ENCODE measurements around the gene TINCR. TPM values are rescaled to one million over a fixed set of nuclear protein-coding genes. Genes with fewer than 3 reads are reported as not detected.

TINCR gene
- total RNA-seq, 1 experiment from 2014 or later, result 0.17 TPM

GRCh38 chr19:5607318-5608275 lies 39.8 kb upstream of the TINCR start:
- Mint-ChIP-seq H3K4me3 (no peak overlapping the region), H3K9me3 (no peaks in the 10 kb centered on the region), H3K27me3 (ENCODE audit: low read depth) (no peaks in the 10 kb centered on the region), H3K27ac (no peak overlapping the region), H3K36me3 (ENCODE audit: insufficient read depth in 1 of 3, low read depth in 3 of 3) (peaks cover 39 to 88% (median 81%) of the 10 kb centered on the region in 3 experiments; a peak in 6 of 7 replicates), H3K4me1 (no peaks in the 10 kb centered on the region)
- Histone ChIP-seq H2BK20ac (ENCODE audit: low read depth, low read length, poor library complexity, severe bottlenecking) (no peak overlapping the region), H3K4me1 (ENCODE audit: insufficient read depth, low read length) (no peaks in the 10 kb centered on the region), H3K9me3 (ENCODE audit: control insufficient read depth, low read depth, low read length) (no peaks in the 10 kb centered on the region), H2BK120ac (ENCODE audit: low read depth, low read length, poor library complexity, severe bottlenecking) (no peak overlapping the region), H3K9ac (ENCODE audit: extremely low read depth, insufficient read length, low read length) (no peak overlapping the region), H3K23me2 (ENCODE audit: insufficient read length, low read depth, low read length, poor library complexity, severe bottlenecking) (no peaks in the 10 kb centered on the region), H3K79me2 (ENCODE audit: insufficient read depth, low read length) (no peaks in the 10 kb centered on the region; the same call in 1 of the 2 replicates), H4K5ac (ENCODE audit: insufficient read length, low read depth, low read length) (no peak overlapping the region), H3K27ac (ENCODE audit: insufficient read length, low read depth, low read length) (no peak overlapping the region), H3T11ph (ENCODE audit: low read length) (no peak overlapping the region), H3K79me1 (ENCODE audit: insufficient read depth, low read depth, low read length, poor library complexity, severe bottlenecking) (peaks cover 2% of the 10 kb centered on the region), H2BK12ac (ENCODE audit: insufficient read length, low read depth, low read length) (no peak overlapping the region), H3K56ac (ENCODE audit: insufficient read length, low read depth, low read length) (no peak overlapping the region), H2BK5ac (ENCODE audit: insufficient read length, low read length) (no peak overlapping the region), H3K4me2 (ENCODE audit: insufficient read depth, insufficient read length, low read length) (no peak overlapping the region), H2AK5ac (ENCODE audit: insufficient read length, low read length) (no peak overlapping the region), H2BK15ac (ENCODE audit: low read depth, low read length) (no peak overlapping the region), H4K20me1 (ENCODE audit: control insufficient read depth, insufficient read depth, insufficient read length) (no peaks in the 10 kb centered on the region), H3K14ac (ENCODE audit: insufficient read depth, low read length) (no peak overlapping the region), H4K8ac (replicated peaks; ENCODE audit: insufficient read length, low read depth, low read length) (no peak overlapping the region), H2AFZ (ENCODE audit: low read length) (no peak overlapping the region), H3K4ac (ENCODE audit: low read depth, low read length) (no peak overlapping the region), H3K27me3 (ENCODE audit: insufficient read depth, low read length) (no peaks in the 10 kb centered on the region), H4K91ac (ENCODE audit: insufficient read length, low read depth, low read length) (no peak overlapping the region), H3K18ac (ENCODE audit: insufficient read length, low read depth, low read length) (no peak overlapping the region), H3K23ac (ENCODE audit: insufficient read length, low read depth, low read length) (no peak overlapping the region)
- no peak for TF ChIP-seq CTCF (conservative IDR thresholded peaks at IDR 0.05)
- DNase-seq, result no peak
- WGBS (ENCODE audit: extremely low coverage, insufficient read length, low lambda C conversion rate), result no CpG with 5 or more reads among the region's 16 CpGs
